Stimulated activated CD8-positive, alpha-beta memory T cell treated with anti-CD3 and anti-CD28 coated beads, Interleukin-2, amount 100 ng/mL, for 1 hour (primary cell): ENCODE data around the gene DHRSX.
"Not testable (repeated sequence)": the region's sequence is repeated elsewhere in the genome, so short reads cannot be mapped to it uniquely, and the experiment has no call there.

Experiments
- DNase-seq, 2 donors: peaks; one replicate each; pipeline ENCODE4 v3.0.0-alpha.2; 2020; ENCODE audit warnings: low read depth in 2 of 2

The DHRSX gene

DNA sequence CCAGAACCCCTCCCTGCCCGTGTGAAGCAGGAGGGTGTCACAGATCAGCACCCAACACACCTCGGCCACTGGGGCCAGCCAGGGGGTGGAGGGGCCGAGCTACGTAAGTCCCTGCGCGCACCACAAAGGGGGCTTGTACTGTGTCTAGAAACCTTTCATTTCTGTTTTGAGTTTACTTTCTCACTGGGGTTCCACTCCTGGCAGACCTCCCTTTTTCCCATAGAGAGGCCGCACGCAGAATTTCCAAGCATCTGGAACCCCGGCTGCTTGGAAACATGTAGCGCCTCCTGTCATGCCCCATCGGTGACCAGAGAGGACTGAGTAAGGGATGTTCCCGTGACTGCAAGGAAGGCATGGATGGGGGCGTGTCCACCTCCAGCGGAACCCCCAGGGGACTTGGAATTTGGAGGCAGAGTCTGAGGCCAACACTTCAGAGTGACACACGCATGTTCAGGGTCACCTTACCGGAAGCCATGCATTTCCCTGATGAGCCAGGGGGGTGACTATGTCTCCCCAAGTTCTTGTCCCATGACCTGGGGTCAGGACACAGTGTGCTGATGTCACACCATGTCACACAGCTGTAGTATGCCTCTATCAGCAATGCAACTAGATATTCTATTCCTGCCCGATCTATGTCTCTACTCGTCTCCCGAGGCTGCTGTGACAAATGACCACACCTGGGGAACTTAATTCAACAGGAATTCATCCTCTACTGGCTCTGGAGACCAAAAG, 105.3 kb downstream of the DHRSX start:
- no peak for DNase-seq

DNA sequence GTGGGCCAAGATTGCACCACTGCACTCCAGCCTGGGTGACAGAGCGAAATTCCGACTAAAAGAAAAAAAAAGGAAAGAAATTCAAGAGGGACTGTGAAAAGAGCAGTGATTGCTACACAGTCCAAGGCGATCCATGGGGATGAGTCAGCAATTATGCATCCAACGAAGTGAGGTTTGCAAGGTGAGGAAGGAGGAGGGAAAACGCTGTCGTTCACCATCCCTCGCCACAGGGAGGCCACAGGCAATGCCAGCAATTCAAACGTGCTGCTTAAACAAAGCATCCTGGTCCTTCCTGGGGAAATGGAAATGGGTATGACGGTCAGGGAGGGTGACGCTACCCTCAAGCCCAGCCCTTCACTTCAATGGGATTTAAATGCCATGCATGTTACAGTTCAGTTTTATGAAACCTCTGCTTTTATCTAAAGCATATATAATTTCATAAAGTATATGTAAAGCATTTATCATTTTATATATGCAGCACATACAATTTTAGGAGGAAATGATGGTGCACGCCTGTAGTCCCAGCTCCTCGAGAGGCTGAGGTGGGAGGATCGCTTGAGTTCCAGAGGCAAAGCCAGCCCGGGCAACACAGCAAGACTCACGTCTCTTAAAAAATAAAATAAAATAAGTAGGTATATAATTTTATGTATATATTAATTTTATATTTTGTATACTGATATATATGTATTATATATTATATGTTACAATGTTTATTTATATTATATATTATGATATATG, 108.7 kb downstream of the DHRSX start:
- no peak for DNase-seq

DNA sequence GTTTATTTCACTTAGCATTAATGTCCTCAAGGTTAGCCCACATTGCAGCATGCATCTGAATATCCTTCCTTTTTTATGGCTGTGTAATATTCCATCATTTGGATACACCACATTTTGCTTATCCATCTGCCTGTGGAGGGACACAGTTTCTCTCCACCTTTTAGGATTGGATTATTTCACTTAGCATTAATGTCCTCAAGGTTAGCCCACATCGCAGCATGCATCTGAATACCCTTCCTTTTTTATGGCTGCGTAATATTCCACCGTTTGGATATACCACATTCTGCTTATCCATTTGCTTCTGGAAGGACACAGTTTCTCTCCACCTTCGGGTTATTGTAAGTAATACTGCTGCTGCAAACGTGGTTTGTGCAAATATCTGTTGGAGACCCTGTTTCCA, 110.0 kb downstream of the DHRSX start:
- DNase-seq: no peak

DNA sequence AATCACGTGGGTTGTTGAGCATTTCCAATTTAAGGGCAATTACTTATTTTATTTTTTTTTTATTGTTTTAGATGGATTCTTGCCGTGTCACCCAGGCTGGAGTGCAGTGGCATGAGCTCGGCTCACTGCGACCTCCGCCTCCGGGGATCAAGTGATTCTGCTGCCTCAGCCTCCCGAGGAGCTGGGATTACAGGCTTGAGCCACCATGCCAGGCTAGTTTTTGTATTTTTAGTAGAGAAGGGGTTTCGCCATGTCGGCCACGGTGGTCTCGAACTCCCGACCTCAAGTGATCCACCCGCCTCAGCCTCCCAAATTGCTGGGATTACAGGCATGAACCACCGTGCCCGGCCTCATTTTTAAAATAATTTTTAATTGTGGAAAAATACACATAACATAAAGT, 111.0 kb downstream of the DHRSX start:
- DNase-seq: not testable (repeated sequence)

DNA sequence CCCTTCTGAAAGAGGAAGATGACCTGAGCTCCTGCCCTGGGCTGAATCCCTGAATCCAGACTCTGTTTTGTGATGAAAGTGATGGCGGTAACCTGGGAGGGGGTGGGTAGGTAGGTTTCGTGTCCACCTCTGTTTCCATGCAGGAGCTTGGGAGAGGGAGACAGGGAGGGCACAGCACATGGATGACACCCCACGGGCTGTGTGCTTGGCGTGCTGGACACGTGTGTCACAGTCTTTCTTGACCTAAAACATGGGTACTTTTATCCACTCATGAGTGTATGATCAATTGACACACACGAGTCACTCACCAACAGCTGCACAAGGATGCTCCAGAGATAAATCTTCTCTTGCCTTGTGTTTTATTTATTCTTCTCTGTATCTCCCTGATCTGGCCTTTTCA, 111.5 kb downstream of the DHRSX start:
- DNase-seq: no peak

DNA sequence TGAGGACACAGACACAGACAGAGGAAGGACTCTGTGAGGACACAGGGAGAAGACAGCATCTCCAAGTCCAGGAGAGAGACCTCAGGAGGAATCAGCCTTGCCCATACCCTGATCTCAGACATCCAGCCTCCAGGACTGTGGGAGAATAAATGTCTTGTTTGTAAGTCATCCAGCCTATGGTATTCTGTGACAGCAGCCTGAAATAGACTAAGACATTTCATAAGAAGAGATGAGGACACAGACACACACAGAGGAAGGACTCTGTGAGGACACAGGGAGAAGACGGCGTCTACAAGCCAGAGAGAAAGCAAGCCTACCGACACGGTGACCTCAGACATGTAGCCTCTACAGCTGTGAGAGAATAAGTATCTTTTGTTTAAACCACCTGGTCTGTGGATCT, 112.1 kb downstream of the DHRSX start:
- no peak for DNase-seq

DNA sequence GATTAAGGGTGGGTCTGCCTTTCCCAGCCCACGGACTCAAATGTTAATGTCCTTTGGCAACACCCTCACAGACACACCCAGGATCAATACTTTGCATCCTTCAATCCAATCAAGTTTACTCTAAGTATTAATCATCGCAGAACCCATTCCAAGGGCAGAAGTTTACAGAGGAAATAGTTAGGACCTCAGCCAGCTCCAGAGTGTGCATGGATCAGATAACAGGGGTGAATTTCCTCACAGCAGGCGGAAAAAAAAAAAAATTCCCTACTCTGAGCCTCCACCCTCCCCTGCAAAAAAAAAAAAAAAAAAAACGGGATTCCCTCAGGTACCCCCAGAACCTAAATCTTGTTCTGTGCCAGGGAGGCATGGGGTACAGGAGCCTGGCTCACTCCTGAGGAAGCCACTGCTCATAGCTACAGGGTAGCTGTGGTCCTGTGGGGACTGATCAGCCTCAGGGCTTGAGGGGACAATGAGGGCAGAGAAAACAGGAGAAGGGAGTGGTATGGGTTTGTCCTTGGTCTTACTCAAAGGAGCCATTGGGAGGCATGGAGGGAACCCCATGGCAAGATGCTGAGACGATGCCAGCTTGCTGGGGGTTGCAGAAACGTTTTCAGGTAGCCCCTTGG, 113.0 kb downstream of the DHRSX start:
- DNase-seq: no peak

DNA sequence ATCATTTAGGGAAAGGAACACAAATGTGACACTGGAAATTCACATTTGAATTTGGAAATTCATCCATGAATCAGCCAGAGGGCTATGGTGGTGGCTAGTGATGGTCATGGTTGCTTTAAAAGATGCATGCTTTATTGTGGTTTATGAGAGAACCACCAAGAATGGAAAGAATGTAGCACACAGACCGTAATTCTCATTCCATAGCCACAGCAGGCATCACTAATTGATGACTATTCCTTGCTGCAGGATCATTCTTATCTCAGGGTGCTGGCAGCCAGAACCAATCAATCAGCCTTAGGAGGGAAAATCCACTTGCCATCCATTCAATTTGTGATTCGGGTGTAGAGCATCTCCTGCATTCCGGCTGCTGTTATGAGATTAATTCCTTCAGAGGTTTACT, 115.6 kb downstream of the DHRSX start:
- no peak for DNase-seq

DNA sequence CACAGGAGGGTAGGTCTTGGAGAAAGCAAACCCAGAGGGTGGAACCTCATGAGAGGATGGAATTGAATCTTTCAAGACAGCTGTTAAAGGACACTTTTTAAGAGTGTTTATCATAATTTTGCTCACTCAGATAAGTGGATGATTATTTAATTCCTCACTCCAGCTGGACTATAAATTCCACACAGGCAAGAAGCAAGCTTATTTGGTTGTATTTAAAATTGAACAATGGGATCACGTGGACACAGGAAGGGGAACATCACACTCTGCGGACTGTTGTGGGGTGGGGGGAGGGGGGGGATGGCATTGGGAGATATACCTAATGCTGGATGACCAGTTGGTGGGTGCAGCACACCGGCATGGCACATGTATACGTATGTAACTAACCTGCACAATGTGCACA, 116.3 kb downstream of the DHRSX start:
- no peak for DNase-seq

DNA sequence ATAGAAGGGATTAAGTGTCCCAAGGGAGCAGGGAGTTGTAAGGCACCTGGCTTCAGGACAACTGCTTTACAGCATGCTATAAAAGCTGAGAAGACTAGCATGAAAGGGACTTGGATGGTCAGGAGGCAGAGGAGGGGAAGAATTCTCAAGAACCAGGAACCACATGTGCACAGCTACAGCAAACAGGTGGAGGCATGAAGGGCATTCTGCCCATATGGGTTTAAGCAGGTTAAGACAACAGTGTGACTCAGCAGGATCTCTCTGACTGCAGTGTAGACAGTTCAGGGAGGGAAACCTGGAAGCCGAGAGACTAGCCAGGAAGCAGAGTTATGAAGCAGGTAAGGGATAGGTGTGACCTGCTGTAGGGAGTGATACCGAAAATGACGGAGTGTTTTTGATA, 117.0 kb downstream of the DHRSX start:
- DNase-seq: no peak

DNA sequence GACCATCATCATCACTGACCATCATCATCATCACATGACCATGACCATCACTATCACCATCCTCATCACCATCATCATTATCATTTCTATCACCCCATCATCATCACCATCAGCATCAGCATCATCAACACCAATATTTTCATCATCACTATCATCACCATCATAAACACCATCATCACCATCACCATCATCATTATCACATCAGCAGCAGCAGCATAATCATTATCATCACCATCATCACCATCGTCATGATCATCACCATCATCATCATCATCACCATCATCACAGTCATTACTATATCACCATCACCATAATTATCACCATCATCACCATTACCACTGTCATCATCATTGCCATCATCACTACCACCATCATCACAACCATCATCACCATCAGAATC, 117.6 kb downstream of the DHRSX start:
- DNase-seq: no peak

DNA sequence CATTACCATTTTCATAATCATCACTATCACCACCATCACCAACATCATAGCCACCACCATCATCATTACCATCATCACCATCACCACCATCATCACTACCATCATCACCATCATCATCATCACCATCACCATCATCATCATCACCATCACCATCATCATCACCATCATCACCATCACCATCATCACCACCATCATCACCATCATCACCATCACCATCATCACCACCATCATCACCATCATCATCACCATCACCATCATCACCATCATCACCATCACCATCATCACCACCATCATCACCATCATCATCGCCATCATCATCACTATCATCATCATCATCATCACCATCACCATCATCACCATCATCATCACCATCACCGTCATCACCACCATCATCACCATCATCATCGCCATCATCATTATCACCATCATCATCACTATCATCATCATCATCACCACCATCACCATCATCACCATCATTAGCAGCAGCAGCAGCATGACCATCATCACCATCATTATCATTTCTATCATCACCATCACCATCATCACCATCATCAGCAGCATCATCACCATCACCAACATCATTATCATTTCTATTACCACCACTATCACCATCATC, 118.2 kb downstream of the DHRSX start:
- not testable (repeated sequence) for DNase-seq

DNA sequence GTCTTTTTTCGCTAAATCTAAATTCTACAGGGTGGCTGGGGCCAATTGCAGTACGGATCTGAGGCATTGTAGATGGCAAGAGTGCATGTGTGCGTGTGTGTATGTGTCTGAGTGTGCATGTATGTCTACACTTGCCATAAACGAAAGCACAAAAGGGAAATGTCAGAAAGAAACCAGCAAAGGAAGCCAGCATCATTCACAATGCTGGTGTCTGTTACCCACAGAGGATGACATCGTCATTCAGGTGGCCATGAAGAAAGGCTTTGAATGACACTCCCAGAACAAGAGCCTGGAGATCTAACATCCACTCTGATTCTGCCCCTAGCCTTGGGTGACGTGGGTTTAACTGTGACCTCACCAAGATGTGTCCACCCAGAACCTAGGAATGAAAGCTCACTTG, 124.6 kb downstream of the DHRSX start:
- no peak for DNase-seq

DNA sequence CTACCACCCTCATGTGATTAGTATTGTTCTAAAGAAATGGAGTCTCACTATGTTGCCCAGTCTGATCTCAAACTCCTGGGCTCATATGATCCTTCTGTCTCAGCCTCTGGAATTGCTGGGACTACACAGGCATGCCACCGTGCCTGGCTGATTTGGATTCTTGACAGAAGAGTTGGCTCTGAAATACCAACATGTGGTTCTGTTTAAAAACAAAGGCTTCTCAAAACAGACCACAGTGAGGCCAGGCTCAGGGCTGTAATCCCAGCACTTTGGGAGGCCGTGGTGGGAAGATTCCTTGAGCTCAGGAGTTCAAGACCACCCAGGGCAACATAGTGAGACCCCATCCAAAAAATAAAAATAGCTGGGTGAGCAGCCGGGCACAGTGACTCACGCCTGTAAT, 126.7 kb downstream of the DHRSX start:
- no peak for DNase-seq

DNA sequence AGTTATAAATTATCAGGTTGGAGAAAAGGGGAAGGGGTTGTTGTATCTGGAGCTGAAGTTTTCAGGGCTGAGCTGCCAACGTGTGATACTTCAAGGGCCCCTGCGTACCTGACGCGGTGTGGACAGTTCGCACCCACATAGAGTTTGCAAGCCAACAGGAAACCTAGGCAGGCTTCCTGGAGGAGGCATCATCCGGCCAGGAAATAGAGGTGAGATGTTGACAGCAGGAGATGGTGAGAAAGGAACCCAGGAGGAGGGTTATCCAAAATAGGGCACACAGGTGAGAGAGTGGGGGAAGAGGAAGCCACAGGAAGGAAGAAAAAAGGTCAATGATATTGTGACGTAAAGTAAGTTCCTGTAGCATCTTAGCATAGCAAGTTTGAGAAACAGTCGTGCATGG, 127.2 kb downstream of the DHRSX start:
- no peak for DNase-seq

DNA sequence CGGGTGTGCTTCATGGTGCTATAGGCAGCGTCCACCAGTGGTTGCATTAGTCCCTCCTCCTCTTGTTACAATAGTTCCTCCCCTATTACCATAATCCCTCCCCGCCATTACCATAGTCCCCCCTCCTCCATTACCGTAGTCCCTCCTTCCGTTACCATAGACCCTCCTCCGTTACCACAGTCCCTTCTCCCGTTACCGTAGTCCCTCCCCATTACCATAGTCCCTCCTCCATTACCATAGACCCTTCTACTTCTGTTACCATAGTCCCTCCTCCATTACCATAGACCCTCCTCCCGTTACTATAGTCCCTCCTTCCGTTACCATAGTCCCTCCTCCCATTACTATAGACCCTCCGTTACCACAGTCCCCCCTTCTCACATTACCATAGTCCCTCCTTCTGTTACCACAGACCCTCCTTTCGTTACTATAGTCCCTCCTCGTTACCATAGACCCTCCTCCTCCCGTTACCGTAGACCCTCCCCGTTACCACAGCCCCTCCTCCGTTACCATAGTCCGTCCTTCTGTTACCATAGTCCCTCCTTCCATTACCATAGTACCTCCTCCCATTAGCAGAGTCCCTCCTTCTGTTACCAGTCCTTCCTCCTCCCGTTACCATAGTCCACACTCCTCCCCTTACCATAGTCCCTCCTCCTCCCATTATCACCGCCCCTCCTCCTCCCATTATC, 129.6 kb downstream of the DHRSX start:
- no peak for DNase-seq

DNA sequence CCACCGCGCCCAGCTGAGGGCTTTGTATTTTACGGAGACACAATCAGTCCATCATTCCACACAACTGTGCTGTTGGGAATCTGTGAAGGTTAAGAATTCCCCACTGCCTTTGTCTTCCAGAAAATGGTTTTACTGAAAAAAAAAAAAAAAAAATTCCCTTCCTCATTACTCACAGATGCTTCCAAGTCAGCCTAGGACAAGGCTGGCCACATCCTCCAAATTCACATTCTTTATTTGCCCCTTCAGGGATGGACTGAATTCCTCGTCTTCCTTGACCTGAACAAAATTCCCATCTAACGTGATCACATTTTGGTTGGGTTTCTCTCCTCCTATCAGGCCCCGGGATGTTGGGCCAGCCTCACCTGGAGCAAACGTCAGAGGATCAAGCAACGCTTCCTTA, 130.3 kb downstream of the DHRSX start:
- DNase-seq: no peak

DNA sequence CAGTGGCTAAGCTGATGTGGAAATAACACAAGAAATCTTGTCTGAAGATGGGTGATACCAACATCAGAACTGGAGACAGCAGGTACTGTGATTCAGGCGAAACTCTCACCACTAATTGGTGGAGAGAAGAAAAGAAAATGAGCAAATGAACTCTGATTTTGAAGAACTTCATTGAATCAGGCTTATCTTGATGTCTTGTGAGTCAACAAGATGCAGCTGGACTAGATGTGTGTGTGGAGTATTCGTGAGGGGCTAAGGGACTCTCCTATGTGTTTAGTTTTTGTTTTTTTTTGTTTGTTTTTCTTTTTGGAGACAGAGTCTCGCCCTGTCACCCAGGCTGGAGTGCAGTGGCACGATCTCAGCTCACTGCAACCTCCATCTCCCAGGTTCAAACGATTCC, 131.6 kb downstream of the DHRSX start:
- DNase-seq: no peak

DNA sequence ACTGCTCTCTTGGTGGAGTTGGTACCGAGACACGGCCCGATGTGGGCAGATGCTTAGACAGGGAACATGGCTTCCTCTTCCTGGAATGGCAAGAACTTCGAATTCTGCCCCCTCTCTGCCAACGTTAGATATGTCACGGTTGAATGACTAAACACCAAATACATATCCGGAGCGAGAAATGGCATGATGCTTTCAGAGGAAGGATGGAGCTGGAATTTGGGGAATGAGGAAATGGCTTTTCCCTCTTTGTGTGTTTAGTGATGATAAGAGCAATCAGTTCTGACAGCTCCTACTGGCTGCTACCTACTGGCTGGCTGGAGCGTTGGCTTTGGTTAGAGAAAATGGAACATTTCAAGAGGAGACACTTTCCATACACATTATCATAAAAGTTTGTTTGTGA, 140.0 kb downstream of the DHRSX start:
- no peak for DNase-seq

DNA sequence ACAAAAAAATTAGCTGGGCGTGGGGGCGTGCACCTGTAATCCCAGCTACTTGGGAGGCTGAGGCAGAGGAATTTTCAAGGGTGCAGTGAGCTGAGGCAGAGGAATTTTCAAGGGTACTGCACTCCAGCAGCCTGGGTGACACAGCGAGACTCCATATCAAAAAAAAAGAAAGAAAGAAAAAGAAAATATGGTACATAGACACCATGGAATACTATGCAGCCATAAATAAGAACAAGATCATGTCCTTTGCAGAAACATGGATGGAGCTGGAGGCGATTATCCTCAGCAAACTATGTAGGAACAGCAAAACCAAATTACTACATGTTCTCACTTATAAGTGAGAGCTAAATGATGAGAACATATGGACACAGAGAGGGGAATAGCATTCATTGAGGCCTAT, 141.3 kb downstream of the DHRSX start:
- DNase-seq: not testable (repeated sequence)

DNA sequence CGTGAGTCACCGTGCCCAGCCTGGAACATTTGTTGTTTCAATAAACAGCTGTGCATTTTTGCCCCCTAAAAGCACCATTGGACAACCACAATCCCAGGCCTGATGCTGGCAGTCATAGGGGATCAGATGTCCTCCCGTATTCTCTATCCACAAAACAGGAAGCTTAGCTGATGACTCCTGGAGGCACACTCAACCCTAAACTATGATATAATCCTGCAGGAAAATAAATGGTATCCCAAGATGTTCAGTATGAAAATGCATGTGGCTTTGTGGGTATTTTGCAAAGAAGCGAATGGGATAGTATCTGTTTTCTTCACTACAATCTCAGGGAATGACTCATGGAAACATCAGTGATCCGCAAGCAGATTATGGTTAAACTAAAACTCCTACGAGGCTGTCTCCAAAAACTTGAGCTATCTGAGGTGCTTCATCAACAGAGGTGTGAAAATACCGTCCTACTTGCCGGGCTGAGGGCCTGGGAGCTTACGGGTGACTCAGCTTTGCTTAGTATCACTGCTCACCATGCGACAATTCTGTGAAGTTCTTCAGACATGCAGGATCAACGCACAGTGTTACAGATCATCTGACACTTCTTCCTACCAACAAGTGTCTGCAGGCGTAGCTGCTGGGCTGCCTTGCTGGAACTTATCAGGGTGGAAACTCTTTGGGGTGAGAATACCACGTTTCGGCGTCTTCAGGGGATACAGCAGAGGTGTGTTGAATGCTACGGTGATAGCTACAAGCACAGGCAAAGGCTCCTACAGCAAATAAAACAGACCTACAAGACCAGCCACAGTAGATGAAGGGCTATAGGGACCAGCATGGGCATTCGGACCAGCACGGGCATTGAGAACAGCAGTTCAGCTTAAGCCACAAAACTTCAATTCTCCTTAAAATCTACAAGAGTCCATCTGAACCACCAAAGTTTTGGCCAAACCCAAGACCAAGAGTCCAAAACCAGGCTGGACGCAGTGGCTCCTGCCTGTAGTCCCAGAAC, 148.5 kb downstream of the DHRSX start:
- DNase-seq: no peak
